ENCODE data around the gene NAT8L. TPM values are rescaled to one million over a fixed set of nuclear protein-coding genes. Genes with fewer than 3 reads are reported as not detected.

NAT8L gene
- total RNA-seq, 2 experiments from 2014 or later: 0.21 to 0.32 TPM

DNA sequence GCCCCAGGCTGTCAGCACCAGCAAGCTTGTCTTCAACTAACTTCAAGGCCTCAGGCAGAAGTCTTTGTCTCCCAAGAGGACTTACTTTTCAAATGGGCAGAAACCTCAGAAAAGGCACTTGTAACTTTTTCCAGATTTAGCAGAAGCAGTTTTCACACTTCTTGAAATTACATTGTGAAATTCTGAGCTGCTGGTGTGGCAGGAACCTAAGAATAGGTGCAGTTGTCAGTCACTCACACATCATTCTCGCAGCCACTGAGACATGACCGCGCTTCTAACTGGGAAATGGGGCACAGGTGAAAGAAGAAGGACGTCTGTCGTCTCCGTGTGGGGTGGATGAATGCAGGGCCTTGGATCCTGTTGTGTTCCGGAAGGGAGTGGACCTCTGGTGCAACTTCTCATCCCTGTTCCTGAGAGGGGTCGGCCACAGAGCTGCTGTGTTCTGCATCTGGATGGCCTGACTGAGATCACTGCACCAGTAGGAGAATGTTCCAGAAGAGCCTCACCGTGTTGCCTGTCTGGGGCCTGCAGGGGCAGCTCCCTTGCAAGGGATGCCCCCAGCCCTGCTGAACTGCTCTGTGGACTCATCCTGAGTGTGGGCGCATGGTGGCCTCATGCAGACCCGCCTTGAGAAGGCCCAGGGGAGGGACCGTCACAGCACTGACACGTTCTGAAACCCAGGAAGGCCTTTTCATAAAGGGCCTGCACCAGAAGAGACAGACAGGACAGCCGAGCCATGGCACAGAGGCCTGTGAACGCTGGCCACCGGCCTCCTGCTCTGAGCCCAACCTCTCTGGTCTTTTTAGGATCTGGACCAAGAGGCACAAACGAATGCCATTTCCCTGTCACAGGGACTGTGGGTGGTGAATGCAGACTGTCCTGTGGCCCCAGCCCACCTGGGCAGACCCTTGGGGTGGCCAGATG lies 18.7 kb downstream of the NAT8L start:
- H3K27me3 Mint-ChIP-seq (ENCODE audit: low read depth): no peaks in the 10 kb centered on the region
- DNase-seq: no peak
- no peak overlapping the region for H3K4me3 Mint-ChIP-seq
- H3K4me1 Mint-ChIP-seq (ENCODE audit: low read depth): no peaks in the 10 kb centered on the region
- H3K36me3 Mint-ChIP-seq (ENCODE audit: low read depth): no peaks in the 10 kb centered on the region
- intact Hi-C loops (cut with micrococcal nuclease): no loop called here
- no peaks in the 10 kb centered on the region for H3K9me3 Mint-ChIP-seq
- no peak overlapping the region for H3K27ac Mint-ChIP-seq
- CTCF ChIA-PET: no interaction called here

DNA sequence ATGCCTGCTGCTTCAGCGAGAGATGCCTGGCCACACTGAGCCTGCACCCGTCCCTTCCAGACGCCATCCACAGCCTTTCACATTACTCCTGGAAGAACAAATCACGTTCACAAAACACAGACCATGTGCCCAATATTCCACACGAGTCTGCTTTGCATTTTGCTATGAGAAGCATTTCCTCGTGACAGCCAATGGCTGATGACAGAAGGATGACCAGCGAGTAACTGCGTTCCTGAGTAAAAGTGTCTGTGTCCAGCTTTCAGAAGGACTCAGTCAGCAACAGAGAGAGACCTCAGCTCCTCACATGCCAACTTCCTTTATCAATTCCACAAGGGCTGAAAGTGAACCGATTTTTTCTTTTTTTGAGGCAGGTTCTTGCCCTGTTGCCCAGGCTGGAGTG lies 19.5 kb downstream of the NAT8L start:
- CTCF ChIA-PET: interaction anchor here (0.7 kb wide), 1 partner anchor 20 kb away, joined by 3 read pairs; no protein-coding TSS in a partner anchor
- DNase-seq: no peak
- no peak overlapping the region for H3K27ac Mint-ChIP-seq
- no peak overlapping the region for H3K4me3 Mint-ChIP-seq
- no peaks in the 10 kb centered on the region for H3K4me1 Mint-ChIP-seq (ENCODE audit: low read depth)
- H3K36me3 Mint-ChIP-seq (ENCODE audit: low read depth): no peaks in the 10 kb centered on the region
- intact Hi-C loops (cut with micrococcal nuclease): no loop called here
- H3K9me3 Mint-ChIP-seq: no peaks in the 10 kb centered on the region
- no peaks in the 10 kb centered on the region for H3K27me3 Mint-ChIP-seq (ENCODE audit: low read depth)

DNA sequence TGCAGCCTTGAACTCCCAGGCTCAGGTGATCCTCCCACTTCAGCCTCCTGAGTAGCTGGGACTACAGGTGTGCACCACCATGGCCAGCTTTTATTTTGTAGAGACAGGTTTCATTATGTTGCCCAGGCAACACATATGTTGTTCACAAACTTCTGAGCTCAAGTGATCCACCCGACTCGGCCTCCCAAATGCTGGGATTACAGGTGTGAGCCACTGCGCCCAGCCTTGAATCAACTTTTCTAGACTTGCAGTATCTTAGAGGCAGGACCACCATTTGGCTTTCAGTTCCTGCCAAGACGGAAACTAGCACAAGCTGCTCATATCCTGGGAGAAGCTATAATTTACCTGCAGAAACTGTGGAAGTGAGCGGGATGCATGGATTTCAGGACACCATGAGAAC lies 19.9 kb downstream of the NAT8L start:
- no peak overlapping the region for H3K4me3 Mint-ChIP-seq
- no peaks in the 10 kb centered on the region for H3K9me3 Mint-ChIP-seq
- no peak overlapping the region for H3K27ac Mint-ChIP-seq
- DNase-seq: no peak
- no peaks in the 10 kb centered on the region for H3K4me1 Mint-ChIP-seq (ENCODE audit: low read depth)
- intact Hi-C loops (cut with micrococcal nuclease): no loop called here
- no peaks in the 10 kb centered on the region for H3K27me3 Mint-ChIP-seq (ENCODE audit: low read depth)
- CTCF ChIA-PET: interaction anchor here (0.7 kb wide), 1 partner anchor 19 kb away, joined by 3 read pairs; no protein-coding TSS in a partner anchor
- no peaks in the 10 kb centered on the region for H3K36me3 Mint-ChIP-seq (ENCODE audit: low read depth)

DNA sequence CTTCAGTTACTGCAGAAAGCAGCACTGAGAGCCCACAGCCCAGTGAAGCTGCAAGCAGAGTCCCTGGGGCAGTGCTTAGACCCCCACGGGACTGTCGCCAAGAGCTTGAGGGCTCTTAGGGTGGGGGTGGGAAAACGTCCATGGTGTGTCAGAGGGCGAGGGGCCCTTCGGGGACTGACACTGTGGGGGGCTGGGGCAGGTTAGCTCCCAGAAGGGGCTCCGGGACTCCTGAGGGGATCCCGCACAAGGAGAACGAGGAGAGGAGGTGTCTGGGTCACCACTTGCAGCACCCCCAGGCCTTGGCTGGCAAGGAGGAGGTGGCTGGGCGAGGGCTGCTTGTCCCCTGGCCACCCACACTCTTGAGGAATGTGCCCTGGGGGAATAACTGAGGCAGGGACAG lies 20.8 kb downstream of the NAT8L start:
- no peaks in the 10 kb centered on the region for H3K9me3 Mint-ChIP-seq
- peak; percentile 1 for DNase-seq
- H3K27ac Mint-ChIP-seq: no peak overlapping the region
- no peaks in the 10 kb centered on the region for H3K36me3 Mint-ChIP-seq (ENCODE audit: low read depth)
- CTCF ChIA-PET: no interaction called here
- no peaks in the 10 kb centered on the region for H3K27me3 Mint-ChIP-seq (ENCODE audit: low read depth)
- H3K4me3 Mint-ChIP-seq: no peak overlapping the region
- H3K4me1 Mint-ChIP-seq (ENCODE audit: low read depth): no peaks in the 10 kb centered on the region
- intact Hi-C loops (cut with micrococcal nuclease): no loop called here

DNA sequence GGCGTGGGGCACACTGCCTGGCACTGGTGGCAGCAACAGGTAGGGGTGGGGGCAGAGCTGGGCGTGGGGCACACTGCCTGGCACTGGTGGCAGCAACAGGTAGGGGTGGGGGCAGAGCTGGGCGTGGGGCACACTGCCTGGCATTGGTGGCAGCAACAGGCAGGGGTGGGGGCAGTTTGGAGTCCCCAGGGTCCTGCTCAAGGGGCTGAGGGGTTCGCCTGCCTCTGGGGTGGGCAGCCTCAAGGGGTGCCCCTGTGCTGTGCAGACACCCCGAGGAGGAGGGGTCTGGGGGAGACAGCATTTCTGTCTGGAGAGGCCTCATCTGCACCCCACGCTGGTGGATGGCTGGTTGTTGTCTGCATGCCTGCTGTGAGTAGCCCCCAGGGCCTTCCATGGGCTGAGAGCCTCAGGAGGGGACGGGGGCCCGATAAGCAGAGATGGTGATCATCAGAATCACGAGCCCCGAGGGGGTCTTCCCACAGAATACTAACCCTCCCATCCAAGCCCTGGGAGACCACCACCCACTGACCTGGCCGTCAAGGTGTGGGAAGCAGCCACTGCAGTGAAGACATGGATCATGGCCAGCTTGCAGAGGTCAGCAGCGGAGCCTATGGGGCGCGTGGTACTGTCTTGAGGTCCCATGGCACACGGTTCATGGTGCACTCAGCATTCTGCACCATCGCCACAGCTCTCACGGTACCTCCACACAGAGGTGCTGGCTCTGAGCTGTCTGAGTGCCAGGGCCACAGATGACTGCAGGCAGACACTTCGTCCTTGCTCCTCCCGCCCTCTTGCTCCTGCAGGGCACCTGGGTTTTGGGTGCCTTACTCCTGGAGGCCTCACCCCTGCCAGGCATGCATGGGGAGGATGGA lies 21.5 kb downstream of the NAT8L start:
- Mint-ChIP-seq H3K27ac (no peak overlapping the region), H3K9me3 (no peaks in the 10 kb centered on the region), H3K36me3 (ENCODE audit: low read depth) (no peaks in the 10 kb centered on the region), H3K27me3 (ENCODE audit: low read depth) (no peaks in the 10 kb centered on the region), H3K4me1 (ENCODE audit: low read depth) (no peaks in the 10 kb centered on the region), H3K4me3 (no peak overlapping the region)
- CTCF ChIA-PET: no interaction called here
- intact Hi-C loops (cut with micrococcal nuclease): no loop called here
- DNase-seq: no peak

DNA sequence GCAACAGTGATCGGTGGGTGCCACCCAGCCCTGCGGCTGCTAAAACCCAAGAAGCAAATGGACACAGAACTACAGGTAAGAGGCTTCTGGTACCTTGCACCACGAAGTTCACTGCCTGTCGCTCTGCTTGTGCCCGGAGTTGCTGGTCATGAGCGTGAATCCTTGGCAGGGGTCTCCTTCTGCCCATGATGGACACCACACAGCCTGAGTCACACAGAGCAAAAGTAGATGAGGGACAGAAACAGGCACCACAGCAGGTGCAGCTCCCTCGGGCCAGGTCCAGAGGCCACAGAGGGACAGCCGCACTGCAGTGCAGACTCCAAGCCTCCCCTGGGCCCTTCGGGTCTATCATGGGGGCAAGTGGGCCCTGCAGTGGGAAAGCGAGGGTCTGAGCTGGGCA lies 22.4 kb downstream of the NAT8L start:
- Mint-ChIP-seq H3K27me3 (ENCODE audit: low read depth) (no peaks in the 10 kb centered on the region), H3K27ac (no peak overlapping the region), H3K9me3 (no peaks in the 10 kb centered on the region), H3K4me1 (ENCODE audit: low read depth) (no peaks in the 10 kb centered on the region), H3K36me3 (ENCODE audit: low read depth) (no peaks in the 10 kb centered on the region), H3K4me3 (no peak overlapping the region)
- no peak for DNase-seq
- CTCF ChIA-PET: no interaction called here
- intact Hi-C loops (cut with micrococcal nuclease): no loop called here

DNA sequence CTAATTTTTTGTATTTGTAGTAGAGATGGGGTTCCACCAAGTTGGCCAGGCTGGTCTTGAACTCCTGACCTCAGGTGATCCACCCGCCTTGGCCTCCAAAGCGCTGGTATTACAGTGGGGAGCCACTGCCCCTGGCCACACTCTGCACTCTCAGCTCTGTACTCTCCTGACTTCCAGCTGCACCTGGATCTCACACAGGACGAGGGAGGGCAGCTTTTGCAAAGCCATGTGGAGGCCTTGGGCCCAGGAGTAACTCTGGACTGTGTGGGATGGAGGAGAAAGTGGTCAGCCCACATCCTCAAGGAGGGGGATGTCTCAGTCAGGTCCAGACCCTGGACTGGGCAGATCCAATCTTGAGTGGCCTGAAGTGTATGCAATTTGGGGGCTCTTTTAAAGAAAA lies 23.0 kb downstream of the NAT8L start:
- intact Hi-C loops (cut with micrococcal nuclease): no loop called here
- H3K27me3 Mint-ChIP-seq (ENCODE audit: low read depth): no peaks in the 10 kb centered on the region
- H3K4me3 Mint-ChIP-seq: no peak overlapping the region
- H3K36me3 Mint-ChIP-seq (ENCODE audit: low read depth): no peaks in the 10 kb centered on the region
- H3K27ac Mint-ChIP-seq: no peak overlapping the region
- no peaks in the 10 kb centered on the region for H3K4me1 Mint-ChIP-seq (ENCODE audit: low read depth)
- no peak for DNase-seq
- CTCF ChIA-PET: no interaction called here
- H3K9me3 Mint-ChIP-seq: no peaks in the 10 kb centered on the region

DNA sequence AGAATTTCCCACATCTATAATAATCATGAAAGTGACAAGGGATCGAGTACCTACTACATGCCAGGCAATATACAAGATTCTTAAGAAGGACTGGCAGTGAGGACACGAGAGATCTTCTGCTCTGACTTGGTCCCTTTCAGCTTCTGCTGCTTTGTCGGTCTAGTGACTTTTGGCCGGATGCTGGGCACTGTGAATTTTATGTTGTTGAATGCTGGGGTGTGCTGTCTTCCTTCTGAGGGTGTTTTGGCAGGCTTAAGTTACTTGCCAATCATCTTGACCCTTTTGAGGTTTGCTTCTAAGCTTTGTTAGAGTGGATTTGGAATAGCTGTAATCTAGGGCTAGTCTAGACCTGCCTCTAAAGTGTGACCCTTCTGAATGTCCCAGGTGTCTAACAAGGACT lies 23.5 kb downstream of the NAT8L start:
- Mint-ChIP-seq H3K27ac (no peak overlapping the region), H3K27me3 (ENCODE audit: low read depth) (no peaks in the 10 kb centered on the region), H3K36me3 (ENCODE audit: low read depth) (no peaks in the 10 kb centered on the region), H3K4me1 (ENCODE audit: low read depth) (no peaks in the 10 kb centered on the region), H3K9me3 (peaks cover 1% of the 10 kb centered on the region), H3K4me3 (no peak overlapping the region)
- no peak for DNase-seq
- CTCF ChIA-PET: interaction anchor here (1.2 kb wide), 1 partner anchor 23 kb away, joined by 3 read pairs; no protein-coding TSS in a partner anchor
- intact Hi-C loops (cut with micrococcal nuclease): no loop called here

DNA sequence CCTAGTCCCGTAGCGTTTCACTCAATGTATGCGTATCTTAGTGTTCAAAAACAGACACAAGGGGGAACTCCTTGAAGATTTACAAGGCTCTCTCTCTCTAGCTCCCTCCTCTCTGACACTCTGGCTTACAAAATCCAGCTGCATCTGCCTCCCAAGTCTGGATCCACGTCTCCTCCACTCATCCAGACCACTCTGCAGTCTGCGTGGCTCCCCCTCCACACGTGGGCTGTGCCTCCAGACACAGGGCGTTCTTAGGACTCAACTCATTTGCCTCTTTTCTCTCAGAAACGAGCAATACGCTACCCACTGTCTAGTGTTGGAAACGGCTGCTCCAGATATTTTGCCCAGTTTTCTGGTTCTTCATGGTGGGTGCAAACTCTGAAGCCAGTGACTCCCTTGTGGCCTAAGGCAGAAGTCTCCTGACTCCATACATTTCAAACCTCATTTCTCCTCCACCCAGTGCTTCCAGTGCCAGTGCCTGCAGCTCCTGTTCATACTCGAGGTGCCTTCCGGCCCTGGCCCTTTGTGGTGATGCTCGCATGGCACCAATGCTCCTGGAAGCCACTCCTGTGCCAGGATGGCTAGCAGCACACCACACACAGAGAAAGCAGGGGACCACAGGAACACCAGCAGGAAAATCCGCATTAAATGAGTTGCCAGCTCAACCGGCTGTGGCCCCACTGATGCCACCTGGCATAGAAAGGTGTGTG lies 24.1 kb downstream of the NAT8L start:
- Mint-ChIP-seq H3K9me3 (peaks cover 2% of the 10 kb centered on the region), H3K4me1 (ENCODE audit: low read depth) (no peaks in the 10 kb centered on the region), H3K27me3 (ENCODE audit: low read depth) (no peaks in the 10 kb centered on the region), H3K36me3 (ENCODE audit: low read depth) (no peaks in the 10 kb centered on the region), H3K4me3 (no peak overlapping the region), H3K27ac (no peak overlapping the region)
- intact Hi-C loops (cut with micrococcal nuclease): no loop called here
- CTCF ChIA-PET: interaction anchor here (1.2 kb wide), 1 partner anchor 23 kb away, joined by 3 read pairs; no protein-coding TSS in a partner anchor
- peak; percentile 2 for DNase-seq

DNA sequence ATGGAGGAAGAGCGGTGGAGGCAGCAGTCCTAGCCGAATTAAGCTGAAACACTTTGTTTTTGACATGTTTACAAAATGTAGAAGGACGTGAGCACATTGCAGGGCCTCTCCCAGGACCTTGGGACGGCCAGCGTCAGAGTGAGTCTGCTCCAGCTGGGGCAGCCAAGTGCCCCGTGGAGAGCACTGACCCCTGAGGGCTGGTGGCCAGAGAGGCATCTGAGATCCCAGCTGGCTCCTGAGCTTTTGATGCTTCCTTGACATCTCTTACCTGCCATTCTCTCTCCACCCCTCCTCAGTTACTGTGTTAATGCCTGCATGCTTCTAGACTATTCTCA lies 24.7 kb downstream of the NAT8L start:
- Mint-ChIP-seq H3K27me3 (ENCODE audit: low read depth) (no peaks in the 10 kb centered on the region), H3K4me3 (no peak overlapping the region), H3K27ac (no peak overlapping the region), H3K4me1 (ENCODE audit: low read depth) (no peaks in the 10 kb centered on the region), H3K36me3 (ENCODE audit: low read depth) (no peaks in the 10 kb centered on the region), H3K9me3 (peaks cover 2% of the 10 kb centered on the region)
- intact Hi-C loops (cut with micrococcal nuclease): no loop called here
- DNase-seq: no peak
- CTCF ChIA-PET: interaction anchor here (1.2 kb wide), 1 partner anchor 22 kb away, joined by 3 read pairs; no protein-coding TSS in a partner anchor

DNA sequence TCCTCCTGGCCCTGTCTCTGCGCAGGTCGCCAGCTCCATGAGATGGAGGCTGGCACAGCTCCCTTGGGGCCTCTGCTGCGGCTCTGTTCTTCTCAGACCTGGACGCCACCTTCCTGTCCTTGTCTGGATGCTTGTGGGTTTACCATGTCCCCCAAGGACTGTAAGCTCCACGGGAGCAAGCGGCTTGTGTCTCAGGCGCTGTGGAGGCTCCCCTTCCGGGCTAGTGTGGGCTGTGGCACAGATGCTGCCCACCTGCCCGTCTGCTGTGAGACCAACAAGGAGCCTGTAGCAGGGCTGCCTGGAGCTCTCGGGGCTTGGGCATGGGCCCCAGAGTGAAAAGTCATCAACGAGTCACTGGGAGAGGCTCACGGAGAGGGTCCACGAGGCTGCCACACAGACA lies 25.2 kb downstream of the NAT8L start:
- H3K4me3 Mint-ChIP-seq: no peak overlapping the region
- intact Hi-C loops (cut with micrococcal nuclease): no loop called here

DNA sequence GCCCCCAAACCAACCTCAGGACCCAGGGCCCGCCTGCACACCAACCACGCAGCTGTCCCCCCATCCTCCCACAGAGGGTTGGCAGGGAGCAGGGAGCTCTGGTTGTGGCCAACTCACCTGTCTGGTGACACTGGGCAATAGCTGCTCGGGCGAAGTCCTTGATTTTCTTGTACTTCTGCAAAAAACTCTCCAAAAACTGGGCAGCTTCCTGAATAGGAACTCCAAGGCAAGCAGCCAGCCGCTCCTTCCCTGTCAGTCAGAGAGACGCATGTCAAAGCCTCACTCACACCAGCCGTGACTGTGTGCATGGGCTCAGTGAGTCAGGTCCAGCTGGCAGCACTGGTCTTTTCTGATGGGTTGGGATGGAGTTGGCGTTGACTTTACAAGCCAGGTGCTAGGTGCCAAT lies 26.4 kb downstream of the NAT8L start:
- intact Hi-C loops (cut with micrococcal nuclease): no loop called here
- no peak for DNase-seq
- Mint-ChIP-seq H3K27ac (no peak overlapping the region), H3K4me3 (no peak overlapping the region), H3K4me1 (ENCODE audit: low read depth) (no peaks in the 10 kb centered on the region), H3K27me3 (ENCODE audit: low read depth) (no peaks in the 10 kb centered on the region), H3K36me3 (ENCODE audit: low read depth) (no peaks in the 10 kb centered on the region), H3K9me3 (peaks cover 2% of the 10 kb centered on the region)
- CTCF ChIA-PET: interaction anchor here (0.6 kb wide), 1 partner anchor 137 kb away, joined by 3 read pairs; no protein-coding TSS in a partner anchor

More for the DNA sequence above, 25.2 kb downstream of the NAT8L start:
- Mint-ChIP-seq H3K27me3 (ENCODE audit: low read depth) (no peaks in the 10 kb centered on the region), H3K9me3 (peaks cover 2% of the 10 kb centered on the region), H3K4me1 (ENCODE audit: low read depth) (no peaks in the 10 kb centered on the region), H3K27ac (no peak overlapping the region), H3K36me3 (ENCODE audit: low read depth) (no peaks in the 10 kb centered on the region)
- DNase-seq: no peak
- CTCF ChIA-PET: no interaction called here

Measured in activated naive CD4-positive, alpha-beta T cell treated with anti-CD3 and anti-CD28 coated beads for 36 hours (primary cell).